ENCODE data around the gene DHRS3.
"Not testable (repeated sequence)": the region's sequence is repeated elsewhere in the genome, so short reads cannot be mapped to it uniquely, and the experiment has no call there.

DHRS3 gene

GRCh38 chr1:12617901-12618660 lies at the start of gene DHRS3:
DHRS3 (minus strand) TSS chr1:12618210; CDS start chr1:12617348, 862 bp downstream.
- peak; percentile 74 for DNase-seq

GRCh38 chr1:12666141-12666735 lies 48.2 kb upstream of the DHRS3 start:
- no peak for DNase-seq

- no peak for DNase-seq
Measured at GRCh38 chr1:12665511-12665910, 47.5 kb upstream of the DHRS3 start.

GRCh38 chr1:12662556-12662955 lies 44.5 kb upstream of the DHRS3 start:
- DNase-seq: no peak

GRCh38 chr1:12661606-12662219 lies 43.7 kb upstream of the DHRS3 start:
- DNase-seq: no peak

GRCh38 chr1:12658531-12659453 lies 40.8 kb upstream of the DHRS3 start:
- peak; percentile 79 for DNase-seq

- DNase-seq: not testable (repeated sequence)
Measured at GRCh38 chr1:12657885-12658512, 40.0 kb upstream of the DHRS3 start.

GRCh38 chr1:12657060-12657884 lies 39.3 kb upstream of the DHRS3 start:
- DNase-seq: no peak

GRCh38 chr1:12656575-12656974 lies 38.6 kb upstream of the DHRS3 start:
- no peak for DNase-seq

- no peak for DNase-seq
Measured at GRCh38 chr1:12654657-12655056, 36.6 kb upstream of the DHRS3 start.

GRCh38 chr1:12654004-12654567 lies 36.1 kb upstream of the DHRS3 start:
- no peak for DNase-seq

- DNase-seq: no peak
Measured at GRCh38 chr1:12649971-12650421, 32.0 kb upstream of the DHRS3 start.

GRCh38 chr1:12648741-12649140 lies 30.7 kb upstream of the DHRS3 start:
- no peak for DNase-seq

- DNase-seq: not testable (repeated sequence)
Measured at GRCh38 chr1:12645401-12645800, 27.4 kb upstream of the DHRS3 start.

GRCh38 chr1:12644829-12645228 lies 26.8 kb upstream of the DHRS3 start:
- DNase-seq: no peak

- no peak for DNase-seq
Measured at GRCh38 chr1:12644237-12644636, 26.2 kb upstream of the DHRS3 start.

- DNase-seq: no peak
Measured at GRCh38 chr1:12643785-12644184, 25.8 kb upstream of the DHRS3 start, which contains the start of gene AADACL4. AADACL4 (plus strand) TSS chr1:12644085; CDS start chr1:12644547, 462 bp downstream.

- DNase-seq: no peak
Measured at GRCh38 chr1:12643079-12643478, 25.1 kb upstream of the DHRS3 start.

- no peak for DNase-seq
Measured at GRCh38 chr1:12640958-12641272, 22.9 kb upstream of the DHRS3 start.

- no peak for DNase-seq
Measured at GRCh38 chr1:12640237-12640957, 22.4 kb upstream of the DHRS3 start.

GRCh38 chr1:12637693-12638092 lies 19.7 kb upstream of the DHRS3 start:
- no peak for DNase-seq

Data from activated CD4-positive, alpha-beta T cell treated with anti-CD3 and anti-CD28 coated beads, Interleukin-10, Interleukin-2, amounts not matched to agents 100 ng/mL and 50 ng/mL, durations not matched to agents 16 hours and 8 hours (primary cell).